HG03025 (cell line): ENCODE measurements around the gene RBCK1.
"Not testable (repeated sequence)": the region's sequence is repeated elsewhere in the genome, so short reads cannot be mapped to it uniquely, and the experiment has no call there.

Experiments used
- ATAC-seq: cut with Tn5 transposase; IDR thresholded peaks from one replicate; pipeline ENCODE4 v1.9.1; 2021; ENCODE audit warnings: mild to moderate bottlenecking, moderate library complexity; ENCODE audit not compliant: unreplicated experiment, low FRiP score

Gene RBCK1

GRCh38 chr20:433300-433975 lies 25.3 kb downstream of the RBCK1 start:
- ATAC-seq = peak; percentile 75

GRCh38 chr20:434221-434620 lies 26.1 kb downstream of the RBCK1 start:
- no peak for ATAC-seq

- no peak for ATAC-seq
Observed at GRCh38 chr20:434661-435419, 26.7 kb downstream of the RBCK1 start.

- no peak for ATAC-seq
Observed at GRCh38 chr20:435558-435957, 27.5 kb downstream of the RBCK1 start.

- ATAC-seq = no peak
Observed at GRCh38 chr20:436476-436875, 28.4 kb downstream of the RBCK1 start.

- ATAC-seq = no peak
Observed at GRCh38 chr20:437787-438486, 29.8 kb downstream of the RBCK1 start.

- no peak for ATAC-seq
Observed at GRCh38 chr20:438571-439469, 30.7 kb downstream of the RBCK1 start.

GRCh38 chr20:440148-440547 lies 32.0 kb downstream of the RBCK1 start:
- ATAC-seq = no peak

- no peak for ATAC-seq
Observed at GRCh38 chr20:440636-441035, 32.5 kb downstream of the RBCK1 start.

GRCh38 chr20:443223-443775 lies 35.2 kb downstream of the RBCK1 start:
- no peak for ATAC-seq

- ATAC-seq = no peak
Observed at GRCh38 chr20:444117-444516, 36.0 kb downstream of the RBCK1 start.

- ATAC-seq = no peak
Observed at GRCh38 chr20:444862-445426, 36.8 kb downstream of the RBCK1 start.

- no peak for ATAC-seq
Observed at GRCh38 chr20:445514-446336, 37.6 kb downstream of the RBCK1 start.

- ATAC-seq = not testable (repeated sequence)
Observed at GRCh38 chr20:452021-452420, 43.9 kb downstream of the RBCK1 start.

GRCh38 chr20:454951-455350 lies 46.9 kb downstream of the RBCK1 start:
- no peak for ATAC-seq

GRCh38 chr20:458776-459175 lies 50.7 kb downstream of the RBCK1 start:
- ATAC-seq = no peak

GRCh38 chr20:460180-460579 lies 52.1 kb downstream of the RBCK1 start:
- ATAC-seq = no peak

- no peak for ATAC-seq
Observed at GRCh38 chr20:460707-461106, 52.6 kb downstream of the RBCK1 start.
